HG02885 (cell line): Measurements from ENCODE around the gene PIAS4.
A peak's percentile ranks its signal among the peaks of the same experiment; 100 is the strongest.

Source experiments
- ATAC-seq: cut with Tn5 transposase; IDR thresholded peaks from one replicate; pipeline ENCODE4 v1.9.1; 2021; ENCODE audit warnings: mild to moderate bottlenecking; ENCODE audit not compliant: unreplicated experiment, poor library complexity

Gene PIAS4

DNA sequence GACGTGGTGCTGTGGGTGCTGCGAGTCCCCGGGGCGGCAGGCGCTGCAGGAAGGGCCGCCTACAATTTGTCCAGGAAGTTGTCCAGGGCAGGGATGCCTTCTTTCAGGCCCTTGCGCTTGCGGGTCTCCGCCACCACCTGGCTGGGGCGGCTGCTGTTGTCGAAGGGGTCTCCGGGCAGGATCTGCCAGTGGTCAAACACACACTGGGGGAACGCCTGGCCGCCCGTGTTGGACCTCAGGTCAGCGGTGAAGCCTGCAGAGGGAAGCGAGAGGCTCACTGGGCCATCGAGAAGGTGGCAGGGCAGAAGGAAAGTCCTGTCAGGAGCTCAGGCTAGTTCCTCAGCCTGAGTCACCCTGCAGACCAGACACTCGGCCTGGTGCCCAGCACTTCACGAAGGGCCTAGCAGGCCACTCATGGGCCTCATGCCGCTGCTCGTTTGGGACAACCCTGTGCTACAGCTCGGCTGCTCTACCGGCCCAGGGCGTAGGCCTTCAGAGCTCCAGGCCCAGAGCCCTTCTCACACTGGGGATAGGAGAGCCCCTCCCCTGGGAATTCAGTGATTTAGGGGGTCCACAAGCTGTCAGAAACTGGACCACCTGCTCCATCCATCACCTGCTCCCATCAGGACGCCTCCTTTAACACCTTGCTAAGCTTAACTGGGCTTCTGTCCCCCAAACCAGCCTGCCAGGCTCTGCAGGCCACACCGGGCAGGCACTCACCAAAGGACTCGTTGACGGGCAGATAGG lies 30.9 kb upstream of the PIAS4 start:
- no peak for ATAC-seq

GRCh38 chr19:3977242-3978143 lies 30.0 kb upstream of the PIAS4 start:
- no peak for ATAC-seq

GRCh38 chr19:3978145-3978544 lies 29.4 kb upstream of the PIAS4 start:
- ATAC-seq: no peak

DNA sequence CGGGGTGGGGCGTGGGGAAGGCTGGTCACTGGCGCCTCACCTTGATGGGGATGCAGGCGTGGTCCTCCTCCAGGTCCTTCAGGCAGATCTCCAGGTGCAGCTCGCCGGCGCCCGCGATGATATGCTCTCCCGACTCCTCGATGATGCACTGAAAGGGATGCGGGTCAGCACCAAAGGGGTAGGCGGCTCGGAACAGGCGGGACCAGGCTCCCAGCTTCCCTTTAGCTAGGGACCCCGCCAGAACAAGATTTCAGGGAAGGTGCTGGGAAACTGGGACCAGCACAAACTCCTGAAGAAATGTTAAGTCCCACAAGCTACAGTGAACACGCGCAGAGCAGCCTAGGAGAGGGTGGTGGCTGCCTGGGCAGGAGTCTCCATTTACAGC lies 28.3 kb upstream of the PIAS4 start:
- no peak for ATAC-seq

- ATAC-seq: no peak
These were observed 27.7 kb upstream of the PIAS4 start for GRCh38 chr19:3979674-3980352.

GRCh38 chr19:3980353-3981251 lies 26.9 kb upstream of the PIAS4 start:
- no peak for ATAC-seq

GRCh38 chr19:3981373-3981735 lies 26.2 kb upstream of the PIAS4 start:
- no peak for ATAC-seq

- no peak for ATAC-seq
These were observed 25.5 kb upstream of the PIAS4 start for GRCh38 chr19:3981736-3982681.

DNA sequence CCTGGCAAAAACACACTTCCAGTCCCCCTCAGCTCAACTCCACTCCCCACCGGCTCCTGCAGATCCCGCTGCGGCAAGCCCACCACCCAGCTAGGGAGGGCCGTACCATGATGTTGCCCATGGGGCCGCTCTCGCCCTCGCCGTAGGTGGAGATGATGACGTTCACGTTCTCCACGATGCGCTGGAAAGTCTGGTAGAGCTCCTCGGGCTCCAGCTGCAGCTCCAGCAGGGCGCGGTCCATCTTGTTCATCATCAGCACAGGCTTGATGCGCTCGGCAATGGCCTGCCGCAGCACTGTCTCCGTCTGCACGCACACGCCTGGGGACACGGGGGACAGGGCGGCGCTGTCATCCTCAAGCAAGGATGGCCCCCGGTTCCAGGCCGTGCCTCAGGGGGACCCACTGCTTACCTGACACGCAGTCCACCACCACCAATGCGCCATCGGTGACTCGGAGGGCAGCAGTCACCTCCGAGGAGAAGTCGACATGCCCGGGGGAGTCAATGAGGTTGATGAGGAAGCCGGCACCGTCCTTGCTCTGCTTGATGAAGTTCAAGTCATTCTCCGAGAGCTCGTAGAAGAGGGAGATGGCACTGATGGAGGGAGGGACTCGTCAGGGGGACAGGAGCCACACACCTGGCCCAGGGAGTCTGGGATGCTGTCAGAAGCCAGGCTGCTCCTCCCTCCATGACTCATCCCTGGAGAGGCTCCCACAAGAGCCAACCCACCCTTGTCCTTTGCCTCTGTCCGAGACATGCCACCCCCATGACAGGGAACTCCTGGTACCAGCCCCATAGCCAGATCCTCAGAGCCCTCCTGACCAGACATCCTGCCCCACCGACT lies 24.6 kb upstream of the PIAS4 start:
- no peak for ATAC-seq

DNA sequence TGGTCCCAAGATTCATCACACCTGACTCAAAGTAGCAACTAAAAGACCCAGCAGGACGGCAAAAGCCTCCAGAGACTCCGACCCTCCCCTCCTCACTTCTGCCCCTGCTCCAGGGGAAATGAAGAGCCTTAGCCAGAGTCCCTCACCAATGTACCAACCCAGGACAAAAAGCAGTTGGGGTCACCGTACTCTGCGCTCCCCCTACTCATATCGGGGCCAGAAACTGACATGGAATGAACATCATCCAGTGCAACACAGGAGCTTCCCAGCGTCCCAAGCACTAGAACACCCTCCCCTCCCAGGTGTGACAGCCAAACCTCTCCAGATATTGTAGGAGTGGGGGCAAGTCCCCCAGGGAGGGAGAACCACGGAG lies 24.0 kb upstream of the PIAS4 start:
- ATAC-seq: no peak

- no peak for ATAC-seq
These were observed 23.5 kb upstream of the PIAS4 start for GRCh38 chr19:3983936-3984583.

DNA sequence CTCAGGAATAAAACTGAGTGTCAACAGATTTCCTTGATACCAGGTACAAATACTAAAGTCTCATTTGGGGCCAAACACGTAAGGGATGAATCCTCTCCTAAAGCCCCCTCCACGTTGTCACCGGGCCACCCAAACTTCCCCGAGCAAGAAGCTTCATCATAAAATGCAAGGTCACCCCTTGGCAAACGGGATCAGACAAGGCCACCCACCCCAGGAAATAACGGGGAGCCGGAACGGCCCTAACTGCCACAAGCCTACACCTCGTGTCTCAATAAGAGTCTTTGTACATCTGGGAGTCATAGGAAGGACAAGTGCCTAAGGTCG lies 23.0 kb upstream of the PIAS4 start:
- no peak for ATAC-seq

- ATAC-seq: peak; percentile 67
These were observed 22.5 kb upstream of the PIAS4 start, which contains the start of gene EEF2 for GRCh38 chr19:3984908-3985642. EEF2 (minus strand) TSS chr19:3985463; CDS start chr19:3985380, 83 bp downstream.

DNA sequence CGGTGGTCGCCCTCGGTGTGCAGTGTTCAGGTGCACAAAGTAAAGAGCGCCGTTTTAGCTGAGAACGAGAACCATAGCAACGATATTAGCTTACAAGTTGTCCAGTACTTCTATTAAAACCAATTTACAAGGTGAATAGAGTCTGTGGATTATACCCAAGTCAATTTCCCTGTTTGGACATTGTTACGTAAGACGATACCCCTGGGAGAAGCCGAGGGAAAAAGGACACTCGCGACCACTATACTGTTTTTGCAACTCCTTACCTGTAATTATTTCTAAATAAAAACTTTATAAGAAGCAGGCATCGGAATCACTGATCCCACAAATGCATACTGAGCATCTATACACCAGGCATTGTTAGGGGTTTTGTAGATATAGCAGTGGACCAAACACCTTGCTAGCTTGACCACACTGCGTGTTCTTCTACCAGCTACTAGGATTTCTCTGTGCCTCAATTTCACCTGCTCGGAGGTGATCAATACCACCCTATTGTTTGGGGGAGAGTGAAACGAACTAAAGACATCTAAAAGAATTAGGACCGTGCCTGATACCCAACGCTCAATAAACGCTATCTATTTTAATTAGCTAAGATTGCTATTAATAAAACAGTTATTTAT lies 21.8 kb upstream of the PIAS4 start:
- ATAC-seq: no peak

GRCh38 chr19:3986260-3987041 lies 21.1 kb upstream of the PIAS4 start:
- ATAC-seq: no peak
